Amniotic stem cell (primary cell): ENCODE results near the gene SEMA6D.

Experiments
- DNase-seq: peaks from one replicate; lab custom pipeline; 2025; lab: John Stamatoyannopoulos, UW

SEMA6D gene

DNA sequence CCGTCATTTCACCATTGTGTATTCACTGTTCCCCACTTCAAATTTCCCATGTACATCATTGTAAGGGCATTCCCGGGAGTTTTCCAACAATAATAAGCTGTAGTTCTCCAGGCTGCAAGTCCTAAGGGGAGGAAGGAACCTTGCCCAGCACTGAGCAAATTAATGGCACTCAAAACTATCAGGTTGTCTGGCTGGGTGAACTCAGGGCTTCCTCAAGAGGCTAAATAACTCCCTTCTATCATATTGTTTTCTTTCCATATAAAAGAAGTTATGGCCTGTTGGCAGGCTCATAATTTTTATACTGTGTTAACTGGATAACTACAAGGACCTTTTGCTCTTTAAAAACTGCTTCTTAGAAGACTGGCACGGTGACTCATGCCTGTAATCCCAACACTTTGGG, 71.4 kb downstream of the SEMA6D start:
- no peak for DNase-seq

DNA sequence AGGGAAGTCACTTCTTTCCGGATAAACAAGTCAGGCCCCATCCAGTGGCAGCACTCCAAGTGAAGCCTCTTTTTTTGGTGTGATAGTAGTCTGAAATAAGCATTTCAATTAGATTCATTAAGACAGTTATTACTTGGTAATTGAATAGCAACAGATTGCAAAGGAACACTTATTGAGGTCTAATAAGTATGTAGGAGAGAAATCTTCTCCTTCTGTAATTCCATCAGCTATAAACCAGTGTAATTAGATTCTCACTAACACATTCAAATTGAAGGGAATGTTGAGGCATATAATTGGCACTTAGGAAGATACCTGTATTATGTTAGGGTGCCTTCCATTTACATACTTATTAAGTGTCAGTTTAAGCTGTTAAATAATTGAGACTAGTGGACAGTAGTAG, 73.9 kb downstream of the SEMA6D start:
- DNase-seq, result no peak

DNA sequence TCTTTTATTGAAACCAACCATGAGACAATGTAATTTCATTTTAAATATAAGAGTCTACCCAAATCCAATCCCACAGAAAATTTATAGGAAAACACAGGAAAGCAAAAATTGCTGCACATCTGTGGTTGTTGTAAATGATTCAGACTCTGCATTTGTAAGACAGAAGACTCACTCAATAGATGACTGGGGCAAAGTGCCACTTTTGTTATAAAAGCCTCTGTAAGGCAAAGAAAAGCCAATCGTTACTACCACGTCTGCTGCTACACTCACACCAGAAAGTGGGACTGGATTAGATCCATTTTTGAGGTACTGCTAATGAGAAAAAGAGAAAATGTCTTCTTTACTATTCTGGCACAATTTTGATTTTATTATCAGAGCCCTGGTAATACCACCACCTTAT, 74.9 kb downstream of the SEMA6D start:
- DNase-seq, result no peak

DNA sequence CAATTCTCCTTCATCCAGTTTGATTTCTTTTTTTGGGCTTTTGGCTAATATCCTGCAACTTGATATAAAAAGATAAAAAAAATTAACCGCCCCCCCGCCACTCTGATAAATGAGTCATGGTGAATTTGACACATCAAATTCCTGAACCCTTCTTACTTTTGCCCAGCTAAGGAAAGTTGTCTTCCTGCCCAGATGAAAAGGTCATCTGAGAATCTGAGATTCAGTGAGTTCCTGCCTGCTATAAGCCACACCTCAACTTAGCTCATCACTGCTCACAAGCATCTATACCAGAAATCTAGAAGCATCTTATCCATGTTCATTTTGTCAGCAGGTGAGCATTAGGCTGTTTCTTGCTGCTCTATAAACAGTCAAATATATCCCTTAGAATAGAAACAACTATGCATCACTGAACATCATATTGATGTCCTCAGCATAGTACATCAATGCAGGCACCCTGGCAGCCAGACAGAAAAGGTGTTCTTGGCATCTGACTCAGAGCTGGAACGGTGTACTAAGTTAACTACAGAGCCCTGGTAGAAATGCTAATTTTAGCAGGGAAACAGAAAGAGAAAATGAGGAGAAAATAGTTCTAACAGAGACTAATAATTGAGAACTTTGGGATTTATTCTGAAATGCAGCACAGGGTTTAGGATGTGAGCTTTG, 77.1 kb downstream of the SEMA6D start:
- DNase-seq, result no peak

DNA sequence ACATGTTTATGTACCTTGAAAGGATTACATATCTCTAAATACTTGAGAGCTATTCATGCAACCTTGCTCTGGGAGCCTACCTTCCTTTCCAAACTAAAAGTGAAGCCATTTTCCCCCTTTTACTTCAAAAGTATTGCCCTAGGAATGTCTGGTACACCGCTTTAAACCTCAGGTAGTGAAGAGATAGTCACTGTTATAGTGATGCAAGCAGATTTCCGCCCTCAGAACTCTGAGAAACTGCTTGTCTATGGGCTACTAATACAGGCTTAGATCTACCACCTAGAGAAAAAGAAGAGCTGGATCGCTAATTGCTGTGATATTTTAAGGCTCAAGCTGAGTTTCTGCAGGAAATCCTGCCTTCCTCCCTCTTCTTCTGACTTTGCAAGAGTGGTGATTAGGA, 78.6 kb downstream of the SEMA6D start:
- no peak for DNase-seq

DNA sequence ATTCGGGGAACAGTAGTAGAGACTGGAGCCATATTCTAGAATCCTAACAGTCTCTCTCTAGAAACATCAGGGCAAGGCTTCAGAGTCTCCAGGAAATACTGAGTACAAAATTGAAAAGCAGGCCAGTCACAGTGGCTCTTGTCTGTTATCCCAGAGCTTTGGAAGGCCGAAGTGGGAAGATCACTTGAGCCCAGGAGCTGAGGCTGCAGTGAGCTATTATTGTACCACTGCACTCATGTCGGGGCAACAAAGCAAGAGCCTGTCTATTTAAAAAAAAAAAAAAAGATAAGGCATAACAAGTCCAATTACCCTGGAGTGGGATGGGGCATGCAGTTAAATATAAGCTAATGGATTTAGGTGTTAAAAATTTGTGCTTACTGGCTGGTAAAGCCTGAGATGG, 79.0 kb downstream of the SEMA6D start:
- DNase-seq, result no peak

DNA sequence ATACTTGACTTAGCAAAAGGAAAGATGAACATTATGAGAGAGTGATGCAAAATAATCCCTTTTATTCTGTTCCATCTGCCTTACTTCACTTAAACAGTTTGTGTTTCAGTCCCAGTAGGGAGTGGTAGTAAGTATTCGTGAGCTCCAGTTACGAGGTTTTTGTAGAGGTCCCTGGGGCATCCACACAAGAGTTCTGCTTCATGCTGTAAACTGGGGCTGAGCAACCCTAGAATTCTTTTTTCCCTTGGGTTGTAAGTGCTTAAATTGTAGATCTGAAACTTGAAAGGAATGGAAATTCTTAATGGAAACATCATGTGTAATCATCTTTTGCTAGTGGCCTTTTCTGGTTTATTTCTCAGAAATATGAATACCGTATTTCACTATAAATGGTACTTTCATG, 79.5 kb downstream of the SEMA6D start:
- no peak for DNase-seq

DNA sequence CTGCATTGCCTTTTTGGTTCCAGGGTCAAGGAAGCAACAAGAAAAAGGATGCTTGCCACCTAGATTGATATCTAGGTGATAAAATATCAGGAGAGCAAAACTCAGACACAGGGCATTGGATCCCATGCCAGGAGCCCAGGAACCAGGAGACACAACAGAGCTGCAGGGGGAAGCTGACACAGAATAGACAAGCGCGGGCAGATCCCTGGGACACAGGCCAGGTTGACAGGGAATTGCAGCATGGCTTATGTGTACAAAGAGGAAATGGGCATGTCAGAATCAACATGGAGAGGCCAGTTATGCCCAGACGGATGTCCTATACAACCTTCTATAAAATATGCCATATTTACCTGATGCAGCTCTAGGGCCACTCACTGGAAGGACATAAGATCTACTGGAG, 84.2 kb downstream of the SEMA6D start:
- DNase-seq, result no peak

DNA sequence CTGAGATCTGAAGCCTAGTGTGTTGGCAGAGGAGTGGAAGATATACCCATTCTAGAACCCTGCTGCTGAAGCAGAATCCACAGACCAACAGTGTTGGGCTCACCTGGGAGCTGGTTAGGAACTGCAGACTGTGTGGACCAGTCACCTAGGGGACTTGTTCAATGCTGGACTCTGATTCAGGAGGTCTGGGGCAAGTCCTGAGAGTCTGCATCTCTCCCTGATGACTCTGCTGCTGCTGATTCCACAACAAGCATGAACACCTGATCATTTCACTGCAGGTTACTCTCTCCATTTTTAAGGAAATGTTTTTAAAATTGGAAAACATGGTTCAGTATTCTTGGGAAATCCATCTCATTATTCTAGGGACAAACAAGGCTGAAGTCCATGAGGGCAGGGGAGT, 84.9 kb downstream of the SEMA6D start:
- DNase-seq, result no peak

DNA sequence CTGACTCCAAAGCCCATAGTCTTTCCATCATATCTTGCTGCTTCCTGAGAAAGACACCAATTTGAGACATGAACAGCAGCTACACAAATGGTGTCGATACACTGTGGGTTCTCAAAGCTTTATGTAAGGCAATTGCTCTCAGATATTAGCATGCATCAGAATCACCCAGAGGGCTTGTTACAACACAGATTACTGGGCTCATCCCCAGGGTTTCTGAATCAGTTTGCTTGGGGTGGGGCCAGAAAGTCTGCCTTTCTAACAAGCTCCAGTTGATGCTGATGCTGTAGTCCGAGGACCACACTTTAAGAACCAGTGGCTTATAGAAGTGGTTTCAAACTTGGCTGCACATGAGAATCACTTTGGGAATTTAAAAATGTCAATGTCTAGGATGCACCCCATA, 86.5 kb downstream of the SEMA6D start:
- DNase-seq, result no peak

DNA sequence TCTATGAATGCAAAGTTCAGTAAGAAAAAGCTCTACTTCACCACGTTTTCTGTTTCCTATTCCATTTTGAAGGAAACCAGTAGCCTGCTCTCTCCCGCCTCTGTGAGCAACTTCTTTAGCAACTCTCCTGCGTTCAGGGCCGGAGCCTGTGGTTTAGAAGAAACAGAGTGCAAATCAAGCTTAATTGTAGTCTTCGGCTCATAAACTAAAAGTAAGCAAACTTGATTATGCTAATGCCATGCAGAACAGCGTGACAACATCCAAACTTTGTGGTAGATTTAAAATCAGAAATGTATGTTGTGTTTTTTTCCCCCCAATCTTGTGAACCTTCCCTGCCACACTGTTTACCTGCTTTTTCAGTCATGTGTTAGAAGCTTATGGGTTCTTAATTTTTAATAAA, 87.4 kb downstream of the SEMA6D start:
- no peak for DNase-seq

DNA sequence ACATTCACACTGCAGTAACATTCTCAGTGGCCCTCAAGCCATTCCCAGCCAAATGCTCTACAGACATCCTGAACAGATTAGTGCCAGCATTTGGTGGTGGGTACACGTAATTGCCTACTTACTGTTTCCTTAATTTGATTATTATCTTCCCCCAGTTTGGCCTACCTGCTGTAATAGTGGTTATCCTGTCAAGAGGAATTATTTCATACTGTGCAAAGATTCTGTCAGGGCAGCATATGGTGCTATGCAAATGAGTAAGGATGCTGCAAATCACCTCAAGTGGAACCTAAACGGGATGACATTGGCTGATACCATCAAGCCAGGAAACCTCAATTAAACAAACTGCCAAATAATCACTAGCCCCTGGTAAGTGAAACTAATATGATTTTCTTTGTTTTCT, 88.7 kb downstream of the SEMA6D start:
- DNase-seq, result no peak

DNA sequence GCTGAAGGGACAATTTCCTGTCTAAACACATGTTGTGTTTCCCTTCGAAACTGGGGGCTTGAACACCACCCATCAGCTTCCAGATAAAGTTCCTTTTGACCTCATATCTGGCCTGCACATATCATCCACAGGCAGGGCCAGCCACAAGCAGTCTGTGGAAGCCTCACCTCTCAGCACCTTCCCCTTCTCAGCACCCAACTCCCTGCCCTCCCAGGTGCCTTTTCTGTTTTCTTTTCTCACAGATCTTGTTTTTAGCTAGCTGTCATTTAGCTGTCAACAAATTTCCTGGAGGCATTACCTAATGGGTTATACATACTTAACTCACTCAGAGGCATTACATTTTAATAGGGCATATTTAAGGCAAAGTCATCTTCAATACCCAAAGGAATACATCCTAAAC, 93.9 kb downstream of the SEMA6D start:
- DNase-seq, result no peak

DNA sequence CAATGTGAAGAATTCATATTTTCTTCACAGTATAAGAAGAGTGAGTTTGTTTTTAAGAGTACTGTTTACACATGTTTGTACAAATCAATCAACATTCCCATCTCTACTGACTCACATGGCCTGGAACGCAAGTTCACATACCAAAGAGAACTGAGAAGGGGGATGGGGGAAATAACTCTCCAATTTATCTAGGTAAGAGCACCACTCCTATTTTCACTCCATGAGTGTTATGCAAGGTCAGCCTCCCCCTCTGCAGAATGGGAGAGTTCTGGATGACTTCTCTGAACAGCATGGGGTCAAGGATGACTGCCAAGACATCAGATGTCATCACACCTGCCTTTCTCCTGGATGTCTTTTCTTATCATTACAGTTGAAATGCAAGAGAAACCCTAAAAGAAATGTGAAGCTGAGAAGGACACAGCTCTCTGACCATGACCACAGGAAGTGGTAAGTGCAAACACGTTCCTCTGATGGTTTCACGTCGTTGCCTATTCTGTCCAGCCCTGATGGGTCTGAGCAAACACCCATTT, 95.2 kb downstream of the SEMA6D start:
- DNase-seq, result no peak

DNA sequence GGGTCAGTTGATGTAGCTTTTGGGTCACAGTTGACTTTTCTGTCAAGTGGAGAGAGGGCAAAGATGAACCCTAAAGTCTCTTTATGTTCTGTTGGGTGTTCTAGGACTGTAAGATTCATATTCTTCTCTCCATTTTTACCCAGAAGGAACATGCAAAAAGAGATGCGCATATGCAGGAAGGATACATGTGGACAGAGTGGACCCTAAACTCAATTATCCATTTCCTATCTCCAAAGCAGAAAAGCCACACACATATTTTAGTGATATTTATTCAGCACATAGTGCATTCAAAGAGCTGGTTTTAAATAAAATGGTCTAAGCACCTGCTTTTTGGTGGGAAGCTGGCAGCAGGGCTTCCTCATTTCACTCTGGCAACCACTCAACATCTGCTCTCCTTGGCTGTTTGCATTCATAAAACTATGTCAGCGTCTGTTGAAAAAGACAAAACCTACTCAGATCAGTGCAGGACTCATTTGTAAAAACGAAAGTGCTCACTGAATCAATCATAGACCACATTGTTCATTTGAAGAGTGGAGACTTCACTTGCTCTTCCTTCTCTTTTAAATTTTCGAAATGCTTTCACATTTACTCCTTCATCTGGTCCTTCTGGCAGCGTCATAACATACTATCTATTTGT, 96.6 kb downstream of the SEMA6D start:
- no peak for DNase-seq

DNA sequence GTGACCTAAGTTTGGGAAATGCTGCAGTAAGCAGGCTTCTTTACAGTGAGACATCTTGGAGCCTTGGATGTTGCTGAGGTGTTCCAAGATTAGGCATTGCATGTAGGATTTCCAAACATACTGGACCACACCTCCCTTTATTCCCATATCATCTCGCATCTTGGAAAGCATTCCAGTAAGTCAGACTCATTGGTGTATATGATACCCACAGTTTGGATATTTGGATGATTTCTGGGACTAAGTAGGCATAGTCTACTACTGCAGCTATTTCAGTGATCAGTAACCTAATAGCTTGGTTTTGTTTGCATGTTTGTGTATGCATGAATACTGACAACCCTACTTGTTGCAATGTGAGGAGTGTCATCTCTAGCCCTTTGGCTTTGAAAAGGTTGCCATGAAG, 97.3 kb downstream of the SEMA6D start:
- no peak for DNase-seq

DNA sequence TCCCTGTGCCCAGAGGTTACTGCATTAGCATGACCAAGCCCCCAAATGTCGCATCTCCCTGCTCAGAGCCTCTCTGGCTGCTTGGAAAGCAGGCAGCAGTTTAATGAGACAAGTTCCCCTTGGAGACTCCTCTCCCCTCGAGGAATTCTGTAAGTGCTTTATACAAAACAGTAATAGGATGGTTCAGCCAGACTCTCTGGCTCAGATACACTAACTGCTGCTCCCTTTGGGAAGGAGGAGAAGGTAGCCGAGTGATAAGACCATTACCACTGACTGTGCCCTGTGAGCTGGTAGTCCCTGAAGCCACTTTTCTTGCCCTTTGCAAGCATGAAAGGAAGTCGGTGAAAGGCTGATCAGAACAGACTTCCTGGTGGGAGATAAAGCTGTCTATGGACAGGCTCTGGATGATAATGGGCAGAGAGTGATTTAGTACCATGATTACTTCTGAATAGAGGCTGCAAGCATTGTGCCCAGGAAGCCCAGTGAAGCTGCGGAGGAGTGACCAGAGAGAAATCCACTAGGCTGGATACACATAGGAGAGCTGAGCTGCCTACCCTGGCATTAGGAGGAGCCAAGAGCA, 100.8 kb downstream of the SEMA6D start:
- no peak for DNase-seq

DNA sequence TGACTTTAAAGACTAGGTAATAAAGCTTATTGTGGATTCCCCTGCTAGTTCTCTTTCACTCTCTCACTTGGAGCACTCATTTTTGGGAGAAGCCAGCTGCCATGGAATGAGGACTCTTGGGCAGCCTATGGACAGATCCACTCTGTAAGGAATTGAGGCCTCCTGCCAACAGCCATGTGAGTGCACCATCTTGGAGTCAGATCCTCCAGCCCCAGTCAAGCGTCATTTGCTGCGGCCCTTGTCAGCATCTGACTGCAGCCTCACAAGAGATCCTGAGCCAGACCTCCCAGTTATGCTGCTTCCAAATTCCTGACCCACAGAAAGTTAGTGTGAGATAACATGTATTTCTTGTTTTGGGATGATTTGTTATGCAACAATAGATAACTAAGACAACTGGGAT, 101.9 kb downstream of the SEMA6D start:
- DNase-seq, result no peak

DNA sequence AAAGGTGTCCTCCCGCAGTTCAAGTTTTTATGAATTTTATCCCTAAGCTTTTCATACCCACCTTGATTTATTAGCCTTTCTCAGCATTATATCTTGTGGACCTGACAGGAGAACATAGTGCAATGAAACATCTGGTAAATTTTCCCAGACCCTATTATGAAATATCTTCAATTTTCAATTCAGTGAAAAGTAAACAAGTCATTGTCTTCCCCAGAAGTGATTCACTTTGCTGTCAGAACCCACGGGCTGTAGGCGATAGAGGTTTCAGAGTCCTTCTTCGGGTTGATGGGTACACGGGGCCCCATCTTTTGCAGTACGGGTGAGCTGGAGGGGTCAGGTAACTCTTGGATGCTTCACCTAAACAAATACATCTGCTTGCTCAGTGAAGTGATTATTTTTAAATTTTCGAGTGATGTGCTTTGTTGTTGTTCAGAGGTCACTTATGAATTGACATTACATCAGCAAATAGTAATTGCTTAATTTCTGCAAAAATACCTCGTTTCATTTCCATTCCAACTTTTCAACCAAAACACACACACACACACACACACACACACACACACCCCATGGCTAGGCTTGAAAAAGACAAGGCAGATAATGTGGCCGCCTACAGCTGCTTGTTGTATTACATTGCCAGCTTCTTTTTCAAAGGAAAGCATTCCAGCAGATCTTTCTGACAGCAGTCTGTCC, 102.9 kb downstream of the SEMA6D start:
- DNase-seq, result no peak

DNA sequence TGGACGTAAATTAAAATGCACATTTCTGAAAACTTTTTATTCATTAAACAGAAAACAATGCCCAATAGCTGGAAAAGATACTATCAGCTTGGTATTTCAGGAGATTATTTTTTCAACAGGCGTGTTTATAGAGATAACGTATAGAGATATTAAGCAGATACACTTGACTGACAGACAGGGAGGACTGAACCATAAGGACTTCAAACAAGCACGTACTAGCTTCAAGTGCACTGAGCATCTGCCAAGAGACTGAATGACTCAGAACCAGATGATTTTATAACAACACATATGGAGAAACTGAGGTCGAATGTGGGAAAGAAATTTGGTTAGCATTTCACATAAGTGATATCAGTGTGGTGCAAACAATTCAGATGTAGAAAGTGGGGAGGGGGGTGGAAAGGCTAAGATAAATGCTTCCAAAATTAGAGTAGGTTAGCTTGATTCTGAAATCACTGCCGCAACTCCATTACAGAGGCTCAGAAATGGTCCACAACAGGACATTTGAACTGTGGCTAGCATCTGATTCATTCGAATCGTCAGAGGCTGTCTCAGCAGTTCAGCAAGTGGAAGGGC, 103.5 kb downstream of the SEMA6D start:
- DNase-seq, result no peak

DNA sequence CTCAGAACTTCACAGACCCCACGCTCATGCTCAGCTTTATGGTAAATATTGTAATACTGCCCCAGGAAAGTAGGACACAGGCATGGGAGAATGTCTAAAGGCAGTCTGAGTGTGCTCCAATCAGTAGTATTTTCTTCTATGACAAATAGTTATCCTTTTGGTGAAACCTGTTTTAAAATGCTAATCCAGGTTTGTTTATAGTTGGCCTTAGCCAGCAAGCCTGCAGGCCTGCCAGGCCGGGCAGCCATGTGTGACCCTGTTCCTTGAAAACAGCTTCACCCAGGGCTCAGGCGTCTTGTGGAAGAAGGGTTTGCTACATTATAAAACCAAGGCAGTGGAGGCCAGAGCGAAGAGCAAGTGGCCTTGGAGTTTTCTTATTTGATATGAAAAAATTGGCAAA, 104.7 kb downstream of the SEMA6D start:
- no peak for DNase-seq
